AG09319 (cell line): ENCODE measurements around the gene PAK4.
"Not testable (repeated sequence)": the region's sequence is repeated elsewhere in the genome, so short reads cannot be mapped to it uniquely, and the experiment has no call there.

Experiments used
- DNase-seq: peaks from one replicate; pipeline ENCODE4 v3.0.0-alpha.2; 2010; ENCODE audit warnings: low read depth; ENCODE audit errors: extremely low read depth
- CTCF ChIP-seq: IDR thresholded peaks from 2 replicates; pipeline ENCODE4 v1.5.1; 2011; ENCODE audit warnings: low read depth, mild to moderate bottlenecking, inconsistent platforms, low read length, moderate library complexity

PAK4 gene

GRCh38 chr19:39140594-39140993 is 15.0 kb downstream of the PAK4 start:
- no peak for TF ChIP-seq CTCF
- DNase-seq = no peak

- no peak for DNase-seq
These were observed 16.3 kb downstream of the PAK4 start for GRCh38 chr19:39141929-39142328.

GRCh38 chr19:39142630-39143029 is 17.0 kb downstream of the PAK4 start:
- no peak for DNase-seq
- no peak for TF ChIP-seq CTCF

More at GRCh38 chr19:39141929-39142328, 16.3 kb downstream of the PAK4 start:
- TF ChIP-seq CTCF = no peak

GRCh38 chr19:39143757-39144289 is 18.2 kb downstream of the PAK4 start:
- DNase-seq = not testable (repeated sequence)

GRCh38 chr19:39144290-39145071 is 18.9 kb downstream of the PAK4 start:
- TF ChIP-seq CTCF = no peak
- no peak for DNase-seq

- no peak for DNase-seq
- no peak for TF ChIP-seq CTCF
These were observed 19.8 kb downstream of the PAK4 start for GRCh38 chr19:39145180-39145953.

- DNase-seq = no peak
- no peak for TF ChIP-seq CTCF
These were observed 20.5 kb downstream of the PAK4 start for GRCh38 chr19:39146091-39146490.
